Right lobe of liver (tissue), 4 donors: ENCODE measurements around the gene APP.

ENCODE experiments used
- POLR2A ChIP-seq: fragments of 450-650 bp; IDR thresholded peaks from one replicate; pipeline ENCODE4 v1.6.1; 2017; ENCODE audit warnings: antibody characterized with exemption, mild to moderate bottlenecking
- TF ChIP-seq, protein P1 (sequence below), 4 donors: fragments of 200-600 bp in 3 of 4; fragments of 450-650 bp in 1 of 4; IDR thresholded peaks; one replicate each; pipeline versions ENCODE4 v1.5.1 to v1.8.0; 2016 to 2022; ENCODE audit warnings: antibody characterized with exemption in 4 of 4, mild to moderate bottlenecking in 2 of 4
- donor health status: DM: no; HTN: no; CAD: no.
- donor health status: DM: no; HTN: no; CAD: no.
- donor health status: DM: no; HTN: yes; CAD: no.

DNA sequence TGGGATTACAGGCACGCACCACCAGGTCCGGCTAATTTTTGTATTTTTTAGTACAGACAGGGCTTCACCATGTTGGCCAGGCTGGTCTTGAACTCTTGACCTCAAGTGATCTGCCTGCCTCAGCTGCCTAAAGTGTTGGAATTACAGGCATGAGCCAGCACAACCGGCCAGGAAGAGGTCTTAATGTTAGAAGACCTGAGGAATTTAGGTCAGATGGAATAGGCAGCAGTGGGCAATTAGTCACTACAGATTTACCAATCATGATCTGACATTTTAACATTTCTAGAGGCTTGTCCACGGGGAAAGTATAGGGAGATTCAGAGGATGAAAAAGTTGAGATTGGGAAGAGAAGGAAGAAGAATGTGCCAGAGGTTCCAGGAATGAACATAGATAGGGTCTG is 8.9 kb upstream of the APP start:
- TF ChIP-seq, protein P1, sequence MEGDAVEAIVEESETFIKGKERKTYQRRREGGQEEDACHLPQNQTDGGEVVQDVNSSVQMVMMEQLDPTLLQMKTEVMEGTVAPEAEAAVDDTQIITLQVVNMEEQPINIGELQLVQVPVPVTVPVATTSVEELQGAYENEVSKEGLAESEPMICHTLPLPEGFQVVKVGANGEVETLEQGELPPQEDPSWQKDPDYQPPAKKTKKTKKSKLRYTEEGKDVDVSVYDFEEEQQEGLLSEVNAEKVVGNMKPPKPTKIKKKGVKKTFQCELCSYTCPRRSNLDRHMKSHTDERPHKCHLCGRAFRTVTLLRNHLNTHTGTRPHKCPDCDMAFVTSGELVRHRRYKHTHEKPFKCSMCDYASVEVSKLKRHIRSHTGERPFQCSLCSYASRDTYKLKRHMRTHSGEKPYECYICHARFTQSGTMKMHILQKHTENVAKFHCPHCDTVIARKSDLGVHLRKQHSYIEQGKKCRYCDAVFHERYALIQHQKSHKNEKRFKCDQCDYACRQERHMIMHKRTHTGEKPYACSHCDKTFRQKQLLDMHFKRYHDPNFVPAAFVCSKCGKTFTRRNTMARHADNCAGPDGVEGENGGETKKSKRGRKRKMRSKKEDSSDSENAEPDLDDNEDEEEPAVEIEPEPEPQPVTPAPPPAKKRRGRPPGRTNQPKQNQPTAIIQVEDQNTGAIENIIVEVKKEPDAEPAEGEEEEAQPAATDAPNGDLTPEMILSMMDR (IDR thresholded peaks at IDR 0.05): no peak
- no peak for TF ChIP-seq POLR2A
